GM18517 (cell line): ENCODE measurements around the gene DUS1L.

Experiments
- ATAC-seq: cut with Tn5 transposase; IDR thresholded peaks from one replicate; pipeline ENCODE4 v1.9.1; 2021; ENCODE audit warnings: mild to moderate bottlenecking, moderate library complexity; ENCODE audit not compliant: unreplicated experiment

Gene DUS1L

DNA sequence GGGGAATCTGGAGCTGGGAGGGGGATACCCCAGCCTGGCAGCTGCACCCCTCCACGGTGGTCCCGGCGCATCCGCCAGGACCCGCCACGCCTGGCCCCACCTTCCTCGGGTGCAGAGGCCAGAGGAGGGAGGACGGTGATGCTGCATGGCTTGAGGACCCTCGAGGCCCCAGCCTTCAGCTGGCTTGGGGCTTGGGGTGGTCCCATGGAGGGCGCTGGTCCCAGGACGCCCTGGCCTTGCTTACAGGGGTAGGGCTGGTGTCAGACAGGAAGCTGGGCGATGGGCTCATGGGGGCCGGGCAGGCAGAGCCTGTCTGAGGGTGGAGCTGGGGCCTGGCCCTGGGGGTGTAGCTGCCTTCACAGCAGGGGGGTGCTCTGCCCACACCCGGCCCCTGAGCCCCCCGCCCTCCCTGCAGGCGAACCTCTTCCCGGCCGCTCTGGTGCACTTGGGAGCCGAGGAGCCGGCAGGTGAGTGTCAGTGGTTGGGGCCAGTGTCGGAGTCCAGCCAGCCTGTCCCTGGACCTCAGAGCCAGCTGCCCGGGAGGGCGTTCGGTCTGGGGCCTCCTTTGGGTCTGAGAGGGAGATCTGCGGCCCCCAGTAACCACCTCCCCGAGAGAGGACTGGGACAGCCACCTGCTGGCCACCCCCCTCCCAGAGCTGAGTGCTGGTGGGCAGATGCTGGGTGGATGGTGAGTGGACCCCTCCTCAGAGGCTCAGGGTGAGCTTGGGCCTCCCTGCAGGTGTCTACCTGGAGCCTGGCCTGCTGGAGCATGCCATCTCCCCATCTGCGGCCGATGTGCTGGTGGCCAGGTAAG lies 49.3 kb downstream of the DUS1L start:
- ATAC-seq, result no peak

DNA sequence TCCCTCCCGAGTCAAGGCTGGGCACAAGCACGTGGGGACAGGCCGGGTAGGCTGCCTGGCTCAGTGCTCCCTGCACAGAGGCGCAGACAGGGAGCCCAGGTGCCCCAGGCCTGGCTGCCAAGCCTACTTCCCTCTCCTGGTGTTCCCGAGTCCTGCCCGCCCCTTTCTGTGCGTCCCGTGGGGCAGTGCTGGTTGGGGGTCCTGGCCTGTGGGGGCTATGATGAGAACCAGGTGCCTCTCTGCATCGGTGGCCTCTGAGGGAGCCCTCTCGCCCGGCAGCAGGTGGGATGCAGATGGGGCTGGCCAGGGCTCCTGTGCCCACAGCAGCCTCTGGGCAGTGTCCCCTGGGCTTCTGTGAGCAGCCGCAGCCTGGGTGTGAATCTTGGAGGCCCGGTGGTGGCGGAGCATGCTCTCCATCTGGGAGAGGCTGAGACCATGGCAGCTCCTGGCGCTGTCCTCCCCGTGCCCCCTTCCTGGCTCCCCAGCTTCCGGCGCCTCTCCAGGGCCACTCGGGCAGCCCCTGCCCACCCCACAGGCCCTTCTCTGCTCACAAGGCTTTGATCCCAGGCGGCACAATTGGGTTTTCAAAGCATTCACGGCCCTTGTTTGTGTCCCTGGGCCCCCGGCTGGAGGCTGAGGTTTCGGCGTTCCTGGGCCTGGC lies 50.2 kb downstream of the DUS1L start:
- ATAC-seq, result no peak

DNA sequence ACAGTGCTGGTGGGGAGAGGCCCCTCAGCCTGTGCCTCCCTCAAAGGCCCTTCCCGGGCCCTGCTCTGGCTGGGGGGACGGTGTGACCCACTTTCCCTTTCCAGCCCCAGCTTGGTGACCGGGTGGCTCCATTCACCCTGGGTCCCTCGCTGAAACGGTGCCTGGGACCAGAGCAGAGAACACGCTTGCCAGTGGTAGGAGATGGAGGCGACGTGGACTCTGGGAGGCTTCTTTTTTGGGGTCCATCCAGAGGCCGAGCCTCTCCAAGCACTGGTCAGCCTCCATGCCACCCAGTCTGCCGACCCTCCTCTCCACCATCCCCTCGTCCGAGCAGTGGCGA lies 50.7 kb downstream of the DUS1L start:
- ATAC-seq, result no peak

DNA sequence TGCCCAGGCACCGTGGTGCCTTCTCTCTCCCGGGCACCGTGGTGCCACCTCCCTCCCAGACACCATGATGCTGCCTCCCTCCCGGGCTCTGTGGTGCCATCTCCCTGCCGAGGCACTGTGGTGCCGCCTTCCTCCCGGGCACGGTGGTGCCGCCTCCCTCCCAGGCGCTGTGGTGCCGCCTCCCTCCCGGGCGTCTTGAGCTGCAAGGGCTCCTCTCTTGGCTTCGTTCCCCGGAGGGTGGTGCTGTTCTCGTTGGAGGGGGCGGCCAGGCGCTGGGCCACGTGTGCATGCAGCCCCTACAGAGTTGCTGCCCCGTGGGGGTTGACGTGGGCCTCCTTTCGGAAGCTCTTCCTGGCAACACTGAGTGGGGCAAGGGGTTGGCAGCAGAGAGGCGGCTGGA lies 51.2 kb downstream of the DUS1L start:
- ATAC-seq, result no peak

DNA sequence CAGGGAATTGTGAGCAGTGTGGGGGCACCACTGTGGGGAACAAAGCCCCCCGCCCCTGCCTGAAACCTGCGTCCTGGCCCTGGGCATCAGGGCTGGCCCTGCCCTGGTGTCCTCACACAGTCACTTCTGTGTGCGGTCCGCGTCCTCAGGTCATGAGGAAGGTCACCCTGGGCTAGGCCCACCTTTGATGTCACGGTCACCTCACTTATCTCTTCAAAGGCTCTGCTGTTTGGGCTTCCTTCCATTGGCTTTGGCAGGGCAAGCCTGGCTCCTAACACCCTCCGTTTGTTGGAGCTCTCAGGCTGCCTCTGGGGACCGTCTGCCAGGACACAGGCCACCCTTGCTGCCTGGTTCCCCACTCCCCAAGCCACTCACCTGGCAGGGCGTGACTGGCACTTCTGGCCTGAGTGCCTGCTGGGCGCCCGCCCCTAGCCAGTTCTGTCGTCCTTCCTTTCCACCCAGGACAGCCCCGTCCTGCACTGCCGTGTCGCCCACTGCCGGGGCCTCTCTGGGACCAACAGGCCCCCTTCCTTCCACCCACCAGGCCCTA lies 51.8 kb downstream of the DUS1L start:
- no peak for ATAC-seq

DNA sequence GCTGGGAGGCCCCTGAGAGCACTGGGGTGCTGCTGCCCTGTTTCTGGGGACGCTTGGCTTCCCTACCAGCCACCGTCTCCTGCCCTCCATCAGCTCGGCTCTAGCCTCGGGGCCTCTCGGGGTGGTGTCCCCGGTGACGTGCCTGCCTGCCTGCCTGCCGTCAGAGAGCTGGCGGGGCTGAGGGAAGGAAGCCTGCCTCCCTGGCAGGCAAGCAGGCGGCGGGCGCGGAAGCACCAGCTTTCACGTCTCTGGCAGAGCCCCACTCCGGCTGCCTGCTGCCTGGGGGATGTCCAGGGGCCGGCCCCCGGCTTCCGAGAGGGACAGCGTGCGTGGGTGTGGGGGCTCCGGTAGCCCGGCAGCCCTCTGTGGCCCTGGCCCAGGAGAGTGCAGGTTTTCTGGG lies 52.3 kb downstream of the DUS1L start:
- no peak for ATAC-seq

DNA sequence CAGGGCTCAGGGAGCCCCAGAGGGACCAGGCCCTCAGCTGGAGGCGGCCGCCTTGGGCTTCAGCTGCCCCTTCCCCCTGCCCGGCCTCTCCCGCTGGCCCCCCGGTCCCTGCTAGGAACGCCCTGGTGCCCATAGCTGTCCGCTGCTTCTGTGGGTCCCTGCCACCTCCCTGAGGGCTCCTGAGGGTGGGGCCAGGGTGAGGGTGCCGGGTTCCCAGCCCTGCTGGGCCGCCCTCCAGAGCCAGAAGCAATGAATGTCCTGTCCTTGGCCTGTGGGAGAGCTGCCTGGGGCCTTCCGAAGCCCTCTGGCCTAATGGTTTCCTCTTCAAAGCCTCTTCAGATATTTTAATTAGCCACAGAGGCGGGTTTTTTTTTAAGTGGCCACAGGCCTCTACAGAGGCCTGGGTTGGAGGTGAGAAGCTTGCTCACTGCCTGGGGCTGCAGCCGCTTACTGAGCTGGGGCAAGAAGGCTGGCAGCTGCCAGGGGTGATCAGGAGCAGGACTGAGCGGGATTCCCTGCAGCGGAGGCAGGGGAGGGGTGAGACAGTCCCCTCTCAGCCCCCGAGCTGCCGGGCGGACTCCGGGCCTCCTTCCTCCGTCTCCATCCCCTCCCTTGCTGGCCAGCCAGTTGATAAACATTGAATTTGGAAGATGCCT lies 52.8 kb downstream of the DUS1L start:
- ATAC-seq, result no peak

DNA sequence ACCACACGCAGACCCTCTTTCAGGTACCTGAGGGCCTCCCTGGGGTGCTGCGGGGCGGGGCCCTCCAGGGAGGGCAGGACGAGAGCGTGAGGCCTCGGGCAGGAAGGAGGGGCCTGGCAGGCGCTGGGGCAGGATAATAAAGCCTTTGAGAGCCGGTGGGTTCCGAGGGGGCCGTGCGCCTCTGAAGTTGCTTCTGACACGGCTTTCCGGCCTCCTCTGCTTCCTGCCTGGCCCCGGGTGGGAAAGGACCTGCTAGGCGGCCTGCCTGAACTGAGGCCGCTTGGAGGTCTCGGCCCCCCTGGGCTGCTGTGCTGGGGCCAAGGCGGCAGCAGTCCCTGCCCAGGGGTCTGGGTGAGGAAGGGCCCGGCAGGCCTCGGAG lies 53.4 kb downstream of the DUS1L start:
- no peak for ATAC-seq

DNA sequence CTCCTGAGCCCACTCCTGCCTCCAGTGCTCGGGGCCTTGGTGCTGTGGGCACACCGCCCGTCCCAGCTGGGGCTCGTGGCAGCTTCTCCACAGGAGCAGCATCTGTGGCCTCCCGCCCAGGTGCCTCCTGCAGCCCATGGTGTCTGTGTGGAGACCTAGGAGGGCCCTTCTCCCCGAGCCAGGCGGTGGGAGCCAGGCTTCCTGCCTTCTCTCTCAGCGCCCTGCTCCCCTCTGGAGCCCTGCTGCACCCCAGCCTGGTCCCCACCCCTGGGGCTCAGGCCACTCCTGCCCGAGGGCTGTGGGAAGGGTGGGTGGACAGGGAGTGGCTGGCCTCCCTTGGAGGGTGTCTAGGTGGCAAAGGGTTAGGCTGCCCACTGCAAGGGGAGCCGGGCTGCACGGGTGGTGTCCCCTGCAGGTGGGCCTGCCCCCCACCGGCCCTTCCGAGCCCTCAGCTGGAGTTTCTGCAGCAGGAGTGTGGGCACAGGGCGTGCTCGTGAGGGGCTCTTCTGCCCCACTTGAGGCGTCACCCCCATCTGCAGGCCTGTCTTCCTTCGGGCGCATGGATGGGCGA lies 53.9 kb downstream of the DUS1L start:
- no peak for ATAC-seq

DNA sequence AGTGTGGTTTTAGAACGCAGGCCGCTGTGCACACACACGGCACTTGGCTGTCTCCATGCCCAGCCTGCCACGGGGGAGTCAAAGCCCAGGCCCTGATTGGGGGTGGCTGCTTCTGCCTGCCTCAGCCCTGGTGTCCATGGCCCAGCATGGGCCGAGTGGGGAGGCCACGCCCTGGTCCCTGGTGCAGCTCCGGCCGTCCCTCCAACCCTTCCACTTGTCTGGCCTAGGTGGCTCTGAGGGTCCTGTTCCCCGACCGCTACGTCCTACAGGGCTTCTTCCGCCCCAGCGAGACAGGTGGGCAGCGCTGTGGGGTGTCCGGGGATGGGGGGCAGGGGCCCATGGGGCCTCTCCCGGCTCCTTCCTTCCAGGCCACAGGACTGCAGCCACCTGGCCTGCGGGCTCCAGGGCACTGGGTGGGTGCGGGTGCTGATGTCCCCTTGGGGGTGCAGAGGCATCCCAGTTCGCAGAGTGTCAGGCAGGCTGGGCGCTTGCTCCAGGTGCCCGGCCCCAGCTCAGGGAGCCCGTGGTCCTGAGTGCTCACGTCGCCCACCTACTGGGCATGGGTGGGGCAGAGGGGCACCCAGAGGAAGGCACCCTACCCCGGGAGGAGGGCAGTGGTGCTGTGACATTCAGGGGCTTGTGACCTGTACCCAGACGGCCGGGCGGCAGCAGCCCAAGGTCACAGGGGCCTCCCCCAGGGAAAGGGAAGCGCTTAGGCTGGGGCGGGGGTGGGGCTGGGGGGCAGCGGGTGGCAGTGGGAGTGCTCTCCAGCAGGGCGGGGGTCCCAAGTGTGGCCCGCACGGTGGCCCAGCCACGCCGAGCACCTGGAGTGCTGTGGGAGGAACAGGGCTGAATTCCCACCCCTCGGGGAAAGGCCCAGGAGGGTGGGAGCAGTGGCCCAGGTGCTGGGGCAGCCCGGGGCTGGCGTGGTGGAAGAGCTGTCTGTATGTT lies 54.8 kb downstream of the DUS1L start:
- ATAC-seq, result no peak

DNA sequence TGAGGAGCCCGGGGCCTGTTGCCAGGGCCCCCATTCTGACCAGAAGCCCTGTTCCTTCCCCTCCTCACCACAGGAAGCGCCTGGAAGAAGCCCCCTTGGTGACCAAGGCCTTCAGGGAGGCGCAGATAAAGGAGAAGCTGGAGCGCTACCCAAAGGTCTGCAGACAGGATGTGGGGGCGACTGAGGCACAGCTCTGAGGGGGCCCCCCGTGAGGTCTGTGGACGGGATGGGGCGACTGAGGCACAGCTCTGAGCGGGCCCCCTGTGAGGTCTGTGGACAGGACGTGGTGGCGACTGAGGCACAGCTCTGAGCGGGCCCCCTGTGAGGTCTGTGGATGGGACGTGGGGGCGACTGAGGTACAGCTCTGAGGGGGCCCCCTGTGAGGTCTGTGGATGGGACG lies 56.2 kb downstream of the DUS1L start:
- ATAC-seq, result no peak

DNA sequence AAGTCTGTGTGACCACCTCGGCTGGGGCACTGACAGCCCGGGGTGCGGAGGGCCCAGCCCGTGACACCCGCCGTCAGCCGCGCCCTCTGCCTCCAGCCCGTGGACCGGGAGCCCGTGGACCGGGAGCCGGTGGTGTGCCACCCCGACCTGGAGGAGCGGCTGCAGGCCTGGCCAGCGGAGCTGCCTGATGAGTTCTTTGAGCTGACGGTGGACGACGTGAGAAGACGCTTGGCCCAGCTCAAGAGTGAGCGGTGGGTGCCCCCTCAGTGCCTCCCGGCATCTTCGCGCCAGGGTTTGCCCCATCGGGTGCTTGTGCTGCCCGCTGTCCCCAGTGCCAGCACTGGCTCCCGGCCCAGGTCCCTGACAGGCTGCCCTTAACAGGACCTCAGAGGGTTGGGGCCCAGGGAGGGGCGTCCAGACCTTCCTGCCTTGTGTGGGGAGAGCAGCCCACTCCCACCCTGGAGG lies 56.6 kb downstream of the DUS1L start:
- ATAC-seq, result no peak

DNA sequence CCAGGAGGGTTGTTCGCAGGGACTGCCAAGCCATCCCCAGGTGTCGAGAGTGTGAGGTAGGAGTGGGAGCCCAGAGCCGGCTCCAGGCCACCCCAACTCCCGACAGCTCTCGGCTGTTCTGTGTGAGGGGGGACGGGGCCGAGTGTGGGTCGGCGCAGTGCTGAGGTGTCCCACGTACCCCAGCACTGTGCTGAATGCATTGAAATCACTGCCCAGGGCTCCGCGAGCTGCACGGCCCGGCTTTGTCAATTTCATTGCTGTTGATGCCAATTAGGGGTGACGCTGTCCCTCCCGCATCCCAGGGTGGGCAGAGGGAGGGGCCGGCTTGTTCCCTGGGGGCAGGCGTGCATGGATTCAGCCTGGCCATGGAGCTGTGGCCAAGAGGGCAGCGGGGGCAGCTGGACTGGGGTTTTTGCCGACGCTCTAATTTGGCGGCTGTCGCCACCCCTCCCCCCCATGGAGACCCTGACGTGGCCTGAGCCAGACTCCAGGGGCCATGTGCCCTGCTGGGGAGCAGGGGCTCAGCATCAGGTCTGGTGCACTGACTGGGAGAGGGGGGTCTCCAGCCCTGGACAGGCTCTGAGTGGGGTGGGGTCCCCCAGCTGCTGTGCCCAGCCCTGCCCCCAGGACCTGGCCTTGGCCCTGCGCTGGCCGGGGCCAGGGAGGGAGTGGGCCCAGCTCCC lies 57.2 kb downstream of the DUS1L start:
- ATAC-seq, result no peak
